GM18951 (cell line): ENCODE data around the gene TTLL5.
"Not testable (repeated sequence)": the region's sequence is repeated elsewhere in the genome, so short reads cannot be mapped to it uniquely, and the experiment has no call there.

Experiments
- POLR2A ChIP-seq: IDR thresholded peaks from 4 replicates; pipeline ENCODE4 v1.6.1; 2011; ENCODE audit warnings: mild to moderate bottlenecking; ENCODE audit not compliant: insufficient read length, insufficient read depth; ENCODE audit errors: extremely low read depth
- in situ Hi-C: fragments of 300-500 bp; cut with MboI; formaldehyde crosslinking; loops from one replicate; pipeline ENCODE4 v1.12.0; 2022; ENCODE audit warnings: low sequenced_read_pairs, mixed read lengths, inconsistent platforms; ENCODE audit not compliant: unreplicated experiment

The TTLL5 gene

GRCh38 chr14:75905147-75905904 is 244.3 kb downstream of the TTLL5 start:
- TF ChIP-seq POLR2A, result no peak
- in situ Hi-C loops, result no loop called here

GRCh38 chr14:75906228-75906627 is 245.2 kb downstream of the TTLL5 start:
- in situ Hi-C loops, result no loop called here
- no peak for TF ChIP-seq POLR2A

- in situ Hi-C loops, result no loop called here
- TF ChIP-seq POLR2A, result no peak
Measured at GRCh38 chr14:75906680-75907280, 245.7 kb downstream of the TTLL5 start.

- TF ChIP-seq POLR2A, result no peak
- in situ Hi-C loops, result no loop called here
Measured at GRCh38 chr14:75907756-75908359, 246.8 kb downstream of the TTLL5 start.

GRCh38 chr14:75909630-75910029 is 248.6 kb downstream of the TTLL5 start:
- TF ChIP-seq POLR2A, result no peak
- in situ Hi-C loops, result no loop called here

GRCh38 chr14:75910048-75910447 is 249.0 kb downstream of the TTLL5 start:
- no peak for TF ChIP-seq POLR2A
- in situ Hi-C loops, result no loop called here

GRCh38 chr14:75911883-75912282 is 250.8 kb downstream of the TTLL5 start:
- in situ Hi-C loops, result no loop called here
- TF ChIP-seq POLR2A, result no peak

- in situ Hi-C loops, result no loop called here
- no peak for TF ChIP-seq POLR2A
Measured at GRCh38 chr14:75913183-75913582, 252.1 kb downstream of the TTLL5 start.

- in situ Hi-C loops, result loop anchor here (5.0 kb wide), 1 partner anchor 57 kb away; no protein-coding TSS in a partner anchor
Measured at GRCh38 chr14:75915045-75915444, 254.0 kb downstream of the TTLL5 start.

GRCh38 chr14:75917322-75917945 is 256.4 kb downstream of the TTLL5 start:
- no peak for TF ChIP-seq POLR2A
- in situ Hi-C loops, result loop anchor here (5.0 kb wide), 1 partner anchor 55 kb away; no protein-coding TSS in a partner anchor

More at GRCh38 chr14:75915045-75915444, 254.0 kb downstream of the TTLL5 start:
- no peak for TF ChIP-seq POLR2A

GRCh38 chr14:75917946-75918335 is 256.9 kb downstream of the TTLL5 start:
- TF ChIP-seq POLR2A, result no peak
- in situ Hi-C loops, result loop anchor here (5.0 kb wide), 1 partner anchor 54 kb away; no protein-coding TSS in a partner anchor

GRCh38 chr14:75920421-75920820 is 259.4 kb downstream of the TTLL5 start:
- in situ Hi-C loops, result not testable (repeated sequence)

- in situ Hi-C loops, result not testable (repeated sequence)
Measured at GRCh38 chr14:75925141-75925840, 264.2 kb downstream of the TTLL5 start.
